Measurements from ENCODE around the gene GJB3. TPM values are rescaled to one million over a fixed set of nuclear protein-coding genes. Genes with fewer than 3 reads are reported as not detected.
"Not testable (repeated sequence)": the region's sequence is repeated elsewhere in the genome, so short reads cannot be mapped to it uniquely, and the experiment has no call there.

The GJB3 gene
- total RNA-seq, 6 experiments from 2014 or later = 0.12 to 1.3 (median 0.23) TPM

- peaks cover 0 to 2% (median 0%) of the 10 kb centered on the region in 4 donors for H3K36me3 ChIP-seq
- H3K9me3 ChIP-seq = no peaks in the 10 kb centered on the region
- H3K27ac ChIP-seq = no peak overlapping the region
- DNase-seq (no peak), ATAC-seq (no peak)
- TF ChIP-seq POLR2A (IDR thresholded peaks at IDR 0.05) (no peak), CTCF (IDR thresholded peaks at IDR 0.05) (no peak)
- no peak overlapping the region for H3K4me3 ChIP-seq
- intact Hi-C loops (cut with DNase I) = no loop called here
- H3K27me3 ChIP-seq = no peaks in the 10 kb centered on the region
- H3K4me1 ChIP-seq = no peaks in the 10 kb centered on the region
Observed at GRCh38 chr1:34816332-34816731, 35.3 kb downstream of the GJB3 start.

- Histone ChIP-seq H3K4me3 (no peak overlapping the region), H3K36me3 (peaks cover 0 to 2% (median 0%) of the 10 kb centered on the region in 4 donors), H3K27ac (no peak overlapping the region), H3K27me3 (no peaks in the 10 kb centered on the region), H3K4me1 (peaks cover 0 to 3% (median 0%) of the 10 kb centered on the region in 4 donors), H3K9me3 (no peaks in the 10 kb centered on the region)
- DNase-seq (no peak), ATAC-seq (no peak)
- 73% methylated on average over 3 of the region's 3 CpGs for WGBS (ENCODE audit: insufficient coverage, low coverage, low lambda C conversion rate, missing lambda C conversion rate)
- intact Hi-C loops (cut with DNase I) = no loop called here
- TF ChIP-seq CTCF (IDR thresholded peaks at IDR 0.05) = no peak
- TF ChIP-seq POLR2A (IDR thresholded peaks at IDR 0.05) = no peak
Observed at GRCh38 chr1:34816778-34817177, 35.8 kb downstream of the GJB3 start.

- H3K4me1 ChIP-seq; H3K27me3 ChIP-seq; H3K9me3 ChIP-seq; DNase-seq; intact Hi-C loops (cut with DNase I); H3K4me3 ChIP-seq; H3K36me3 ChIP-seq; ATAC-seq; H3K27ac ChIP-seq: not testable (repeated sequence)
- 100% methylated on average over 2 of the region's 2 CpGs for WGBS (ENCODE audit: insufficient coverage, low coverage, low lambda C conversion rate, missing lambda C conversion rate)
Observed at GRCh38 chr1:34818862-34819261, 37.8 kb downstream of the GJB3 start.

- Histone ChIP-seq H3K27ac (no peak overlapping the region), H3K27me3 (no peaks in the 10 kb centered on the region), H3K36me3 (peaks cover 0 to 2% (median 0%) of the 10 kb centered on the region in 4 donors), H3K4me1 (peaks cover 0 to 20% (median 9%) of the 10 kb centered on the region in 4 donors), H3K9me3 (no peaks in the 10 kb centered on the region), H3K4me3 (no peak overlapping the region)
- 67% methylated on average over 3 of the region's 3 CpGs for WGBS (ENCODE audit: insufficient coverage, low coverage, low lambda C conversion rate, missing lambda C conversion rate)
- intact Hi-C loops (cut with DNase I) = no loop called here
- ATAC-seq = no peak
- no peak for DNase-seq
- TF ChIP-seq CTCF (IDR thresholded peaks at IDR 0.05) (no peak), POLR2A (IDR thresholded peaks at IDR 0.05) (no peak)
Observed at GRCh38 chr1:34822202-34822601, 41.2 kb downstream of the GJB3 start.

GRCh38 chr1:34824817-34825454 is 43.9 kb downstream of the GJB3 start:
- intact Hi-C loops (cut with DNase I) = no loop called here
- no peak for TF ChIP-seq CTCF (IDR thresholded peaks at IDR 0.05)
- TF ChIP-seq POLR2A (IDR thresholded peaks at IDR 0.05) = no peak
- peak overlapping the region in 1 of 3 donors; percentile 16 for H3K4me3 ChIP-seq
- peaks cover 0 to 2% (median 0%) of the 10 kb centered on the region in 4 donors for H3K36me3 ChIP-seq
- DNase-seq (no peak), ATAC-seq (peak in 2 of 4 donors; percentile 6 to 15)
- H3K9me3 ChIP-seq = no peaks in the 10 kb centered on the region
- H3K27ac ChIP-seq = peak overlapping the region in 2 of 3 donors; percentile 34 to 90
- WGBS (ENCODE audit: insufficient coverage, low coverage, low lambda C conversion rate, missing lambda C conversion rate) = 49% methylated on average over 2 of the region's 3 CpGs
- H3K4me1 ChIP-seq = peaks cover 0 to 20% (median 9%) of the 10 kb centered on the region in 4 donors
- no peaks in the 10 kb centered on the region for H3K27me3 ChIP-seq

Data from right lobe of liver (tissue), 6 donors.